ENCODE measurements around the gene MCM3AP. TPM values are rescaled to one million over a fixed set of nuclear protein-coding genes. Genes with fewer than 3 reads are reported as not detected.
"Not testable (repeated sequence)": the region's sequence is repeated elsewhere in the genome, so short reads cannot be mapped to it uniquely, and the experiment has no call there.

Gene MCM3AP
- total RNA-seq, 2 experiments from 2014 or later = 109 to 166 TPM

- POLR2A ChIA-PET = interaction anchor here (0.6 kb wide), 2 partner anchors 16 to 938 kb away, joined by 3 to 4 read pairs; no protein-coding TSS in a partner anchor
- H2AFZ ChIP-seq (ENCODE audit: low read length) = no peak overlapping the region
- intact Hi-C loops (cut with micrococcal nuclease; ENCODE audit: unreplicated experiment) = no loop called here
- no peaks in the 10 kb centered on the region for H4K20me1 ChIP-seq (ENCODE audit: insufficient read depth, low read length)
- H3K36me3 ChIP-seq (ENCODE audit: insufficient read depth, low read length) = peaks cover 52% of the 10 kb centered on the region
- H3K4me3 ChIP-seq (ENCODE audit: low read depth, low read length, poor library complexity, severe bottlenecking) = no peak overlapping the region
- H3K9me2 ChIP-seq (ENCODE audit: insufficient read depth, low read length) = no peaks in the 10 kb centered on the region
- H3K79me2 ChIP-seq (ENCODE audit: insufficient read depth, low read depth, low read length) = no peaks in the 10 kb centered on the region
- CTCF ChIA-PET (ENCODE audit: unreplicated experiment) = no interaction called here
- H3K27ac ChIP-seq (ENCODE audit: low read depth, low read length, poor library complexity, severe bottlenecking) = no peak overlapping the region
- H3K4me2 ChIP-seq (ENCODE audit: low read length) = no peak overlapping the region
- no peak for TF ChIP-seq CTCF (conservative IDR thresholded peaks at IDR 0.05; ENCODE audit: low read length)
- no peak for TF ChIP-seq EZH2phosphoT487 (IDR thresholded peaks at IDR 0.05; ENCODE audit: borderline replicate concordance, low read depth, low read length)
- no TSS peak for BruUV-seq (replicated peaks)
- H3K9me3 ChIP-seq (ENCODE audit: low read length) = no peaks in the 10 kb centered on the region
- DNase-seq (ENCODE audit: low spot score) = no peak
- H3K4me1 ChIP-seq (ENCODE audit: insufficient read depth, low read length, poor library complexity, severe bottlenecking) = peaks cover 2% of the 10 kb centered on the region
Measured at GRCh38 chr21:46202592-46203202, 82.7 kb downstream of the MCM3AP start.

DNA sequence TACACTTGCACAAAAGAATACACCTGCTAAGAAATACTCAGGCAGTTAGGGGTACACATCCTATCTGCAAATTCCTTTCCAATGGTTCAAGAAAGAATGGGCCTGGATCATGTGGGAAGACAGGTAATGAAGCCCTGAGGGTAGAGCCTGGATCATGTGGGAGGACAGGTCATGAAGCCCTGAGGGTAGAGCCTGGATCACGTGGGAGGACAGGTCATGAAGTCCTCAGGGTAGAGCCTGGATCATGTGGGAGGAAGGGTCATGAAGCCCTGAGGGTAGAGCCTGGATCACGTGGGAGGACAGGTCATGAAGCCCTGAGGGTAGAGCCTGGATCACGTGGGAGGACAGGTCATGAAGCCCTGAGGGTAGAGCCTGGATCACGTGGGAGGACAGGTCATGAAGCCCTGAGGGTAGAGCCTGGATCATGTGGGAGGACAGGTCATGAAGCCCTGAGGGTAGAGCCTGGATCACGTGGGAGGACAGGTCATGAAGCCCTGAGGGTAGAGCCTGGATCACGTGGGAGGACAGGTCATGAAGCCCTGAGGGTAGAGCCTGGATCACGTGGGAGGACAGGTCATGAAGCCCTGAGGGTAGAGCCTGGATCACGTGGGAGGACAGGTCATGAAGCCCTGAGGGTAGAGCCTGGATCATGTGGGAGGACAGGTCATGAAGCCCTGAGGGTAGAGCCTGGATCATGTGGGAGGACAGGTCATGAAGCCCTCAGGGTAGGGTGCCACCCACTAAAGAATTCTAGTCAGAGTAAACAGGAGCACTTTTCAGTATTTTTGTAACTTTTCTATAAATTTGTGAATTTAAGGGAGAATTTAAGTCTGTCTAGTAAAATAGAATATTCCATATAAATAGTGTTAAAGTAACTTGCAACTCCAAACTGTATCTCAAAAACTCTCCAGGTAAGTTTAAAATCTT, 84.3 kb downstream of the MCM3AP start:
- intact Hi-C loops (cut with micrococcal nuclease; ENCODE audit: unreplicated experiment); BruUV-seq (replicated peaks); H3K4me1 ChIP-seq (ENCODE audit: insufficient read depth, low read length, poor library complexity, severe bottlenecking); H4K20me1 ChIP-seq (ENCODE audit: insufficient read depth, low read length); CTCF ChIA-PET (ENCODE audit: unreplicated experiment); POLR2A ChIA-PET; H3K9me3 ChIP-seq (ENCODE audit: low read length); H3K27ac ChIP-seq (ENCODE audit: low read depth, low read length, poor library complexity, severe bottlenecking); H3K4me3 ChIP-seq (ENCODE audit: low read depth, low read length, poor library complexity, severe bottlenecking); H2AFZ ChIP-seq (ENCODE audit: low read length); H3K4me2 ChIP-seq (ENCODE audit: low read length); H3K9me2 ChIP-seq (ENCODE audit: insufficient read depth, low read length); H3K79me2 ChIP-seq (ENCODE audit: insufficient read depth, low read depth, low read length); DNase-seq (ENCODE audit: low spot score): not testable (repeated sequence)
- peaks cover 57% of the 10 kb centered on the region for H3K36me3 ChIP-seq (ENCODE audit: insufficient read depth, low read length)

DNA sequence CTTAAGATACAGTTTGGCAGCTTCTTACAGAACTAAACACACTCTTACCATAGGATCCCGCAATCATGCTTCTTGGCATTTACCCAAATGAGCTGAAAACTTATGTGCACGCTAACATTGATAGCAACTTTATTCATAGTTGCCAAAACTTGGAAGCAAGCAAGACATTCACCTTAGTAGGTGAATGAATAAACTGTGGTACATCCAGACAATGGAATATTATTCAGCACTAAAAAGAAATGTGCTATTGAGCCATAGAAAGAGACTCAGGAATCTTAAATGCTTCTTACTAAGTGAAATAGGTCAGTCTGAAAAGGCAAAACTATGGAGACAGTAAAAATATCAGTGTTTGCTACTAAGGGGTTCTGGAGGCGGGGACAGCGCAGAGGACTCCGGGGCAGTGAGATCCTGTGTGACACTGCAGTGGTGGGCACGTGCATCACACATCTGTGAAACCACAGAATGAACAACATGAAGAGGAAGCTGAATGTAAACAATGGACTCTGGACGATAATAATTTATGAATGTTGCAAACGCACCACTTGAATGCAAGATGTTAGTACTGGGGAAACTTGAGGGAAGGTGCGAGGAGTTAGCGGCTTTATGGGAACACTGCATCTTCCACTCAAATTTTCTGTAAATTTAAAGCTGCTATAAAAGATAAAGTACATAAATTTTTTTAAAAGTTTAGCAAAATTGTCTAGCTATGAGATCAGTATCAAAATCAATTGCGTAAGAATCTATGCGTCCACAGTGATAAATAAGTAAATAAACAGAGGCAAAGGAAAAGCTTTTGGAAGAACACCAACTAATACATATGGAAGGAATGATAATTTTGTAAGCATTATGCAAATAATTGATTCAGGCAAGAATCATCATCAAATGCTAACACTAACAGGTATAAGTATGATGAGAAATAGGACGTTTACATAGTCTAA, 85.7 kb downstream of the MCM3AP start:
- DNase-seq (ENCODE audit: low spot score) = no peak
- Histone ChIP-seq H3K4me3 (ENCODE audit: low read depth, low read length, poor library complexity, severe bottlenecking) (no peak overlapping the region), H3K4me1 (ENCODE audit: insufficient read depth, low read length, poor library complexity, severe bottlenecking) (no peaks in the 10 kb centered on the region), H3K9me2 (ENCODE audit: insufficient read depth, low read length) (no peaks in the 10 kb centered on the region), H3K27ac (ENCODE audit: low read depth, low read length, poor library complexity, severe bottlenecking) (no peak overlapping the region), H4K20me1 (ENCODE audit: insufficient read depth, low read length) (no peaks in the 10 kb centered on the region), H3K36me3 (ENCODE audit: insufficient read depth, low read length) (peaks cover 58% of the 10 kb centered on the region), H3K4me2 (ENCODE audit: low read length) (no peak overlapping the region), H2AFZ (ENCODE audit: low read length) (no peak overlapping the region), H3K9me3 (ENCODE audit: low read length) (no peaks in the 10 kb centered on the region), H3K79me2 (ENCODE audit: insufficient read depth, low read depth, low read length) (no peaks in the 10 kb centered on the region)
- intact Hi-C loops (cut with micrococcal nuclease; ENCODE audit: unreplicated experiment) = no loop called here
- CTCF ChIA-PET (ENCODE audit: unreplicated experiment) = no interaction called here
- no peak for TF ChIP-seq EZH2phosphoT487 (IDR thresholded peaks at IDR 0.05; ENCODE audit: borderline replicate concordance, low read depth, low read length)
- TSS peak; percentile 27 for BruUV-seq (replicated peaks)
- POLR2A ChIA-PET = interaction anchor here (0.6 to 0.7 kb wide), 2 partner anchors 14 to 255 kb away, joined by 3 to 6 read pairs; no protein-coding TSS in a partner anchor

Data from OCI-LY7 (cell line).